ENCODE data around the gene KRT38.

KRT38 gene

DNA sequence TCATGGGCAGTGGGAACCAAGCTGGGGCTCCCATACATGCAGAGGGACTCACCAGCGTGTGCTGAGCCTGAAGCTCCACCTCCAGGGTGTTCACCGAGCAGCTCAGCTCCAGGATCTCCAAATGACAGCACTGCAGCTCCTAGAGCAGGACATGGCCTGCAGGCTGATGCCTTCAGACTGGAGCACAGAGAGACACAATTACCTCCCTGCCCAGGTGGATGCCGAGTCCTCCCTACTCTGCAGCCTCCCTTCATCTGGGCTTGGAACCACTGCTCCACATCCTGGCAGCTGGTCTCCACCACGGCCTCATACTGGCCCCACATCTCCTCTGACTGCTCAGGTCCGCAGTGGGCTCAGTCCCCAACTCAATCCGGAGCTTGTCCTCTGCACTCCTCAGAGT, 8.2 kb upstream of the KRT38 start:
- TF ChIP-seq, protein P1, sequence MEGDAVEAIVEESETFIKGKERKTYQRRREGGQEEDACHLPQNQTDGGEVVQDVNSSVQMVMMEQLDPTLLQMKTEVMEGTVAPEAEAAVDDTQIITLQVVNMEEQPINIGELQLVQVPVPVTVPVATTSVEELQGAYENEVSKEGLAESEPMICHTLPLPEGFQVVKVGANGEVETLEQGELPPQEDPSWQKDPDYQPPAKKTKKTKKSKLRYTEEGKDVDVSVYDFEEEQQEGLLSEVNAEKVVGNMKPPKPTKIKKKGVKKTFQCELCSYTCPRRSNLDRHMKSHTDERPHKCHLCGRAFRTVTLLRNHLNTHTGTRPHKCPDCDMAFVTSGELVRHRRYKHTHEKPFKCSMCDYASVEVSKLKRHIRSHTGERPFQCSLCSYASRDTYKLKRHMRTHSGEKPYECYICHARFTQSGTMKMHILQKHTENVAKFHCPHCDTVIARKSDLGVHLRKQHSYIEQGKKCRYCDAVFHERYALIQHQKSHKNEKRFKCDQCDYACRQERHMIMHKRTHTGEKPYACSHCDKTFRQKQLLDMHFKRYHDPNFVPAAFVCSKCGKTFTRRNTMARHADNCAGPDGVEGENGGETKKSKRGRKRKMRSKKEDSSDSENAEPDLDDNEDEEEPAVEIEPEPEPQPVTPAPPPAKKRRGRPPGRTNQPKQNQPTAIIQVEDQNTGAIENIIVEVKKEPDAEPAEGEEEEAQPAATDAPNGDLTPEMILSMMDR (conservative IDR thresholded peaks at IDR 0.05; ENCODE audit: low read depth, low read length): no peak
- no peak for DNase-seq (ENCODE audit: low read depth)
- no peak overlapping the region for H3K4me3 ChIP-seq (ENCODE audit: low read length)

GRCh38 chr17:41448506-41448905, 7.7 kb upstream of the KRT38 start:
- no peak for DNase-seq (ENCODE audit: low read depth)
- TF ChIP-seq, protein P1 (conservative IDR thresholded peaks at IDR 0.05; ENCODE audit: low read depth, low read length): no peak
- H3K4me3 ChIP-seq (ENCODE audit: low read length): no peak overlapping the region

GRCh38 chr17:41446806-41447205, 6.0 kb upstream of the KRT38 start:
- no peak overlapping the region for H3K4me3 ChIP-seq (ENCODE audit: low read length)
- TF ChIP-seq, protein P1 (conservative IDR thresholded peaks at IDR 0.05; ENCODE audit: low read depth, low read length): no peak
- DNase-seq (ENCODE audit: low read depth): no peak

- DNase-seq (ENCODE audit: low read depth): no peak
- H3K4me3 ChIP-seq (ENCODE audit: low read length): no peak overlapping the region
- TF ChIP-seq, protein P1 (conservative IDR thresholded peaks at IDR 0.05; ENCODE audit: low read depth, low read length): no peak
Observed at GRCh38 chr17:41444640-41445039, 3.9 kb upstream of the KRT38 start.

DNA sequence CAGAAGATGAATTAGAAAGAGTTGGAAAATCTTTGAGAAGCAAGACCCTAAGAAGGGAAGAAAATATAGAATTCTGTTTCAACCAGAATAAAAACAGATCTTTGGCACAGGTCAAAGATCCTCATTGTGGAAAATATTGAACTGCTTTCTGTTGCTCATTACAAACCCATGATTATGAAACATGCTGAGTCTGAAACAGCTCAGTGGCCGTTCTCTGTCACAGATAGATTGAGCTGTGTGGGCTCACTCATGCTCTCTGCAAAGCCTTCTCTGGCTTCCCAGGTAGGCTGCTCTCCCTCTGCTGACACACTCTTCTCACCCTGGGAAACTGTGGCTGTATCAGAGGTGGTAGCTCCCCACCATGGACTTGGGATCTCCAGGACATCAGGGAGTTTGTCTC, 3.4 kb upstream of the KRT38 start:
- DNase-seq (ENCODE audit: low read depth): no peak
- no peak overlapping the region for H3K4me3 ChIP-seq (ENCODE audit: low read length)
- TF ChIP-seq, protein P1 (conservative IDR thresholded peaks at IDR 0.05; ENCODE audit: low read depth, low read length): no peak

GRCh38 chr17:41442739-41443138, 2.0 kb upstream of the KRT38 start:
- no peak for DNase-seq (ENCODE audit: low read depth)
- TF ChIP-seq, protein P1 (conservative IDR thresholded peaks at IDR 0.05; ENCODE audit: low read depth, low read length): no peak

DNA sequence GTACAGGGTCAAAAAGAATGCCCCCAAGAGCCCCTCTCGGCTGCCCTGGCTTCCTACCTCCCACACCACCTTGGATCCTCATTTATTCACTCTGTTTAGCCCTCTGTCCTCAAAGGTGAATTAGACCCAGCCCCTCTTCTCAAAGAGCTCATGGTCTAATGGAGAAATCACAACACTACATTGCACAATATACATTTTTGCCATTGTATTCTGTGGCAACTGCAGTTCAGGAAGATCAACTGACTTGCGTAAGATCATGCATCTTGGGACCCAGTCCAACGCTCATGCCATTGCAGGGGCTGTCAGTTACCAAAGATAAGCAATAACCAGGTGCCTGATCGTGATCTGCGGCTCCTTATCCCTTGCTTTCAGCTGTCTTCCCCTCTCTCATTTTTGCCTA, 1.4 kb downstream of the KRT38 start:
- no peak for DNase-seq (ENCODE audit: low read depth)

More at GRCh38 chr17:41442739-41443138, 2.0 kb upstream of the KRT38 start:
- no peak overlapping the region for H3K4me3 ChIP-seq (ENCODE audit: low read length)

More for the DNA sequence above, 1.4 kb downstream of the KRT38 start:
- H3K4me3 ChIP-seq (ENCODE audit: low read length): no peak overlapping the region
- TF ChIP-seq, protein P1 (conservative IDR thresholded peaks at IDR 0.05; ENCODE audit: low read depth, low read length): no peak

All from retinal pigment epithelial cell (primary cell).